HS-27A (cell line): ENCODE measurements around the gene TMEM107.
"Not testable (repeated sequence)": the region's sequence is repeated elsewhere in the genome, so short reads cannot be mapped to it uniquely, and the experiment has no call there.

Experiments
- DNase-seq: peaks from one replicate; pipeline ENCODE4 v3.0.0-alpha.2; 2012; ENCODE audit warnings: low read depth, missing footprints

Gene TMEM107

GRCh38 chr17:8189711-8190477 is 13.7 kb upstream of the TMEM107 start, which contains the start of gene BORCS6:
TSS of gene BORCS6 (minus strand) at chr17:8190180. CDS start at chr17:8190140, 40 bp downstream.
- DNase-seq: peak; percentile 97

GRCh38 chr17:8189041-8189710 is 13.0 kb upstream of the TMEM107 start:
- DNase-seq: no peak

GRCh38 chr17:8188263-8188839 is 12.2 kb upstream of the TMEM107 start:
- DNase-seq: no peak

GRCh38 chr17:8187517-8188262 is 11.5 kb upstream of the TMEM107 start:
- DNase-seq: peak; percentile 100

- DNase-seq: peak; percentile 99
Observed at GRCh38 chr17:8186787-8187516, 10.8 kb upstream of the TMEM107 start.

- no peak for DNase-seq
Observed at GRCh38 chr17:8186446-8186786, 10.2 kb upstream of the TMEM107 start.

GRCh38 chr17:8185582-8186445 is 9.6 kb upstream of the TMEM107 start:
- no peak for DNase-seq

- DNase-seq: no peak
Observed at GRCh38 chr17:8176998-8177731, 985 bp upstream of the TMEM107 start.

- no peak for DNase-seq
Observed at GRCh38 chr17:8175795-8176196, 384 bp downstream of the TMEM107 start.

GRCh38 chr17:8173871-8174322 is 2.3 kb downstream of the TMEM107 start:
- no peak for DNase-seq

- peak; percentile 96 for DNase-seq
Observed at GRCh38 chr17:8173056-8173870, 2.9 kb downstream of the TMEM107 start.

- DNase-seq: not testable (repeated sequence)
Observed at GRCh38 chr17:8170186-8170585, 6.0 kb downstream of the TMEM107 start.

- no peak for DNase-seq
Observed at GRCh38 chr17:8167526-8167925, 8.7 kb downstream of the TMEM107 start.

GRCh38 chr17:8166731-8167130 is 9.4 kb downstream of the TMEM107 start:
- DNase-seq: no peak

GRCh38 chr17:8164815-8165131 is 11.4 kb downstream of the TMEM107 start:
- no peak for DNase-seq

- no peak for DNase-seq
Observed at GRCh38 chr17:8163978-8164814, 12.0 kb downstream of the TMEM107 start.

- no peak for DNase-seq
Observed at GRCh38 chr17:8162997-8163977, 12.9 kb downstream of the TMEM107 start.
